Globus pallidus (tissue), 1 donor: ENCODE measurements around the gene CRLF1.

Experiments used
- DNase-seq: peaks from one replicate; pipeline ENCODE4 v3.0.0-alpha.2; 2015; ENCODE audit warnings: low spot score

The CRLF1 gene

GRCh38 chr19:18636183-18636968, 29.8 kb upstream of the CRLF1 start:
- peak; percentile 93 for DNase-seq

- no peak for DNase-seq
These were observed 29.2 kb upstream of the CRLF1 start for GRCh38 chr19:18635831-18636182.

- no peak for DNase-seq
These were observed 28.2 kb upstream of the CRLF1 start for GRCh38 chr19:18634612-18635297.

DNA sequence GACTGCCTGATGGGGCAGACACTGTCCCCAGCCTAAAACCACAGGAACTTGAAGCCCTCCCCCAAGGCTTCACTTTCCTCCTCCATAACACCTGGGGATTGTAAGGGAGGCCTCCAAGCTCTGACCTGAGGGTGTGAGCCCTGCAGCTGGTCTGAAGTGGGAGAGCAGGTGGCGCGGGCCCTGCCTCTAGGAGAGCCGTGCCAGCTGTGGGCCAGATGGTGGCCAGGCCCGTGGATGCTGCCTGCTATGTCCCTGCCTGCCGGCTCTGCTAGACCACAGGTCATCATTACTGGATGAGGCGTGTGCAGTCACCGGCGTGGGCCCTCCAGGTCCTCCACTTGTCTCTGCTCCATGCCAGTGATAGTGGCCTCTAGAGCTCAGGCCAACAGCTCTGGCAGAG, 26.7 kb upstream of the CRLF1 start:
- no peak for DNase-seq

DNA sequence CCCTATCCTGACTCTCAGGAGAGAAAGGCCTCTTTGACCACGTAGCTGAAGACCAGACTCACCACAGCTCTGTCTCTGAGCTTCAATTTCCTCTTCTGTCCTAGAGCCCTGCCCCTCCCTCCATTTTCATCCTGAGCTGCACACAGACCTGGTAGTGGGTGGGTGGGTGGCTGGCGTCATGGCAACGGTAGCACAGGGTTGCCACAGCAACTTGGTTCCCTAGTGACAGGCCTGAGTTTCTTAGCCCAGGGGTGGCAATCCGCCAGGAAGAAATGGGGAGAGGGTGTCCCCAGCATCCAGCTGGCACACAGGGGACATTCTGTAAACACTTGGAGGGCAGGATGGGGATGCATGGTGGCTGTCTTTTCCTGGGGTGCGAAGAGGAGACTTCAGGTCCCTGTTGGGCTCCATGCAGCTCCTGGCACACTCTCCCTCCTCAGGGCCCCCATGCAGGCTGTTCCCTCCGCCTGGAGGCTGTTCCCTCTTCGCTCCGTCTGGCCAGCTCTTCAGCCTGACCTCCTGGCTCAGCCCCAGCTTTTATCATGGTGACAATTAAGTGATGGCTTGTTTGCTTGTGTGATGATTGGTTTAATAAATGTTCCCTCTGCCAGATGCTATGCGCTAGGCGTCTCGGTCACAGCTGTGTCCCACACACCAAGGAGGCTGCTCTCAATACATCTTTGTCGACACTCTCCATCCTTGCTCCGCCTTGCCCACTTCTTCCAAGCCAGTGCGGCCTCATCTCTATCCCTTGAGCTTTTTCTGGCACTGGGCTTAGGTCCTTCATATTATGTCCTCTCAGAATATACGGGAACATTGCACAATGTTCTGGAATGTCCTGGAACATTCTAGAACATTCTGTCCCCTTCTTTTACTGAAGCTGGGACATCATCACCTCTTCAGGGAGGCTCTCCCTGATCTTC, 22.8 kb upstream of the CRLF1 start:
- DNase-seq: no peak

- DNase-seq: no peak
These were observed 20.3 kb upstream of the CRLF1 start for GRCh38 chr19:18626906-18627305.

DNA sequence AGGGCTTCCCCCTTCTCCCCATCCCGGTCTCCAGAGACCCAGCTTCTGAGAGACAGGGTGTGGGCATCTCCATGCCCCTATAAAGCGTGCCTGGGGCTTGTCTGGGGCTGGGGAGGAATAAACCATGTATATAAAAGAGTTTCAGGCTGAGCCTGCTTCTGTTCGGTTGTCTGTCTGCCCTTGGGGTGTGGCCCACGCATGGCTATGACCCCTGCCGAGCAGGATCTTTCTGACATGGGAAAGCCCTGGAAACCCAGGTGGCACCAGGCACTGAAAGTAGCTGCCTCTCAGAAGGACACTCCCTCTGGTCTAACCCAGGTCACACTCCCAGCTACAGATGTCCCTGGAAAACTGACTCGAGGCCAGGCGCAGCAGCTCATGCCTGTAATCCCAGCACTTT, 14.3 kb upstream of the CRLF1 start:
- no peak for DNase-seq

DNA sequence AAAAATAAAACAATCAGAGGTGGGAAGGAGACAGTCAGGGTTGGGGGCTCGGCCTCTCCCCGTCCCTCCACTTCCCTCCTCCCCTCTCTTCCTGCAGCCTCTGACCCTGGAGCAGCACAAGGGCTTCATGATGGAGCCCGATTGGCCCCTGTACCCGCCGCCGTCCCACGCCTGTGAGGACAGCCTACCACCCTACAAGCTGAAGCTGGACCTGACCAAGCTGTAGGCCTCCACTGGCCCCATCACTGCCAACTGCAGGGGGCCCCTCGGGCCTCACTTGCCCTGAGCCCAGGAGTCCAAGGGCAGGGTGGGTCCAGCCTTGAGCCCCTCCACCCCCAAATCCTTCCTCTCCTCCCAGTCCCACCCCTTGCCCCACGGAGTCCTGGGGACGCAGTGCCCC, 13.7 kb upstream of the CRLF1 start:
- DNase-seq: no peak

GRCh38 chr19:18618236-18618635, 11.6 kb upstream of the CRLF1 start:
- no peak for DNase-seq

- no peak for DNase-seq
These were observed 11.0 kb upstream of the CRLF1 start for GRCh38 chr19:18617562-18617961.

GRCh38 chr19:18616023-18616422, 9.4 kb upstream of the CRLF1 start:
- DNase-seq: no peak

DNA sequence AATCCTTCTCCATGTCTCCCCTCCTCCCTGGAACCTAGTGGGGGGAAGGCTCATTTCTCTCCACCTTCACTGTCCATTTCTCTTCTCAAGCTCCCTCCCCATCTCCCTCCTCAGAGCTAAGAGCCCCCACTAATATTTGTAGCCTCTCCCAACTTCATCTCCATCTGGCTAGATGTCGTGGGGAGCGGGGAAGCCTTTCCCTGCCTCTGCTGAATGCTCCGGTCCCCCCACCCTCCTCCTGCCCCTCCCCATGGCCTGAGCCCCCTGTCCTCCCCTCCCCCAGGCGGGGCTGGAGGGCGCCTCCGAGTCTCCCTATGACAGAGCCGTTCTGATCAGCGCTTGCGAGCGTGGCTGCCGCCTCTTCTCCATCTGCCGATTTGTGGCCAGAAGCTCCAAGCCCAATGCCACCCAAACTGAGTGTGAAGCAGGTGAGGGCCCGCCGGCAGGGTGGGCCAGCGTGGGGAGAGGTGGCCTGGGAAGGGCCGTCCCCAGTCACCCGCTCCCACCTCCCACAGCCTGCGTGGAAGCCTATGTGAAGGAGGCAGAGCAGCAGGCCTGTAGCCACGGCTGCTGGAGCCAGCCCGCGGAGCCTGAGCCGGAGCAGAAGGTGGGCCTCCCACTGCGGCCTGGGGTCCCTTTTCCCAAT, 7.1 kb upstream of the CRLF1 start:
- no peak for DNase-seq

DNA sequence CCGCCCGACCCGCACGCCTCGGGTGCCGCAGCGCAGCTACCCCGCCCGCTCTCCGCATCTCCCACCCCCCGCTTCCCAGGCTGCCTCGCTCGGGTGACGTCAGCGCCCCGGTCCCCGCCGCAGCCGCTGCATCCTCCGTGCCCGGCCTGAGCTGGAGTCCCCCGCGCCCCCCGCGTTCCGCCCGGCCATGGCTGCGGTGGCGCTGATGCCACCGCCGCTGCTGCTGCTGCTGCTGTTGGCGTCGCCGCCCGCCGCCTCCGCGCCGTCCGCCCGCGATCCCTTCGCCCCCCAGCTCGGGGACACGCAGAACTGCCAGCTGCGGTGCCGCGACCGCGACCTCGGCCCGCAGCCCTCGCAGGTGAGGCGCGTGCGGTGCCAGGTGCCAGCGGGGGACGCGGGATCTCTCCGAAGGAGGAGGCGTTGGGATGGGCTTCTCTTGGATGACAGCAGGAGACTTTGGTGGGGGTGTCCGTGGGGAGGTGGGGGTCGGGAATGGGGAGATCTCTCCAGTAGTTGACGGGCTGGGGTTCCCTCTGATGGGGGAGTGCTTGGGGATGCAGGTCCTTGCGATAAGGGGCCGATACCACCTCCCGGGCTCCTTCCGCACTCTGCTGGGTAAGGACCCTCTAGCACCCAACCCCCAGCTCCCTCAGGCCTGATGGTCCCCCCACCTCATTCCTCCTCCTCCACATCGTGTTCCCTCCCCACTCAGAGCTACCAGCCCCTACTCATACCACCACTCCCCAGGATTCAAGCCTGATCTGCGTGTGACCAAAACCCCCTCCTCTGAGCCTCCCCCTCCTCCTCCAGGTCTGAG, 6.4 kb upstream of the CRLF1 start, which contains the start of gene TMEM59L:
TSS of gene TMEM59L (plus strand) at position 99 of the 817 bp plus-strand sequence. CDS start at position 188, 89 bp downstream.
- DNase-seq: peak; percentile 33

DNA sequence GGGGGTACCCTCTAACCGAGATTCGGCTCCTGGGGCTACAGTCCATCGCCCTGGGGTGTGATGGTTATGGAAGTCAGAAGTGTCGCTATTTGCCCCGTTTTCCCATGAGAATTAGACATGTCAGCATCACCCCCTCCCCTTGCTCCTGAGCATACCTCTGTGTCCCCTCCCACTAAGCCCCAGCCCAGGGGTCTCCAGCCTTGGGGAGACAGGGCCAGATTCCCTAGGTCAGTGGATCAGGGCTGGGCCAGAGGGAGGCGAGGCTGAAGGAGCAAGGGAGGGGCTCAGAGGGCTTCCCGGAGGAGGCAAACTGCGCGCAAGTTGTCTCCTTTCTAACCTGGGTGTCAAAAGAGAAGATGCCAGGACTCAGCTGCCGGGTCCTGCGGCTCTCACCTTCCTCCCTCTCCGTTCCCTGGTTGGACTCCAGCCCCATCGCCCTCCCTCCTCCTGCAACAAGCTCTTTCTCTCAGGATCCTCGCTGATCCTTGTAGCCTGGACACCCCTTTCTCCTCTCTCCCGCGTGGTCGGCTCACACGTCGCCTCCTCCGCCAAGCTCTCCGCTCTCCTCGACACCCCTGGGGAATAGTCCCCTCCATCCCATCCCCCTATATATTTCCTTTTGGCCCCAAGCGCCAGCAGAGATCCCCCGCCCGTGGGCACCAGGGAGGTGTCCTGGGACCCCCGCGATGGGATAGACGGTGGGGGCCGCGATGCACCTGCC, 5.6 kb upstream of the CRLF1 start:
- DNase-seq: no peak

GRCh38 chr19:18611327-18612050, 4.9 kb upstream of the CRLF1 start:
- DNase-seq: no peak

DNA sequence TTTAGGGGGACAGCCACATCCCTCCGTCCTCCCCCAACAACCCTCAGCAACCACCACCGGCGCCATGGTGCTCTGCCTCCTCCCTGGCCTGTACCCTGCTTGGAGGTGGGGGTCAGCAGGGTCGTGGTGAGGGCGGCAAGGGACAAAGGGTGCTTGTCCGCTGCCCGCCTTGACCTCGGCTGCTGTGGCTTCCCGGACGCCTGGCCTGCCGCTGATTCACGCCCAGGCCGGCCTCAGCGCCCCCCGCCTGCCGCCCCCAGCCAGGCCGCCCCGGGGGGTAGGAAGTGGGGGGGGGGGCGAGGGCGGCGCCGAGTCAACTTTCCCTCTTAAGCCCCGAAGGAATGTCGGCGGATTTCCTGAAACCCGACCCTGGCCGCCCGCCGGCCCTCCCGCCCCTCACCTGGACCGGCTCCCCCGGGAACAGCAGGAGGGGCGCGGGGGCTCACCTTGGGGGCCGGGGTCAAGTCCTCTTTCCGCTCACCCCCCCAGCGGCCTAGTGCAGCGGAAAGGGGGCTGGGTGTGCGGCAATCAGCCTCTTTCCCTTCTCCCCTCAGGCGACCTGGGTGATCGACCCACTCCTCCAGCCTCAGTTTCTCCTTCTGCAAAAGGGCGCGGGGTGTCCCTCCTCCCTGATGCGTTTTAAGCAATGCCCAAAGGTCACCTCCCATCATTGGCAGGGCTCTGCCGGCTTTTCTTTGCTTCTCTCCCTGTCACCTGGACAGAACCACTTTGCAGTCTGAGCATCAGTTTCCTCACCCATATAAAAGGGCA, 4.1 kb upstream of the CRLF1 start:
- DNase-seq: no peak

GRCh38 chr19:18610245-18610555, 3.6 kb upstream of the CRLF1 start:
- DNase-seq: no peak

- no peak for DNase-seq
These were observed 3.1 kb upstream of the CRLF1 start for GRCh38 chr19:18609717-18610051.
